Activated naive CD4-positive, alpha-beta T cell (primary cell): Measurements from ENCODE around the gene LRG1.

Source experiments
- DNase-seq, 4 experiments: peaks; one replicate each; lab custom pipeline; 2025; lab: John Stamatoyannopoulos, UW

The LRG1 gene

DNA sequence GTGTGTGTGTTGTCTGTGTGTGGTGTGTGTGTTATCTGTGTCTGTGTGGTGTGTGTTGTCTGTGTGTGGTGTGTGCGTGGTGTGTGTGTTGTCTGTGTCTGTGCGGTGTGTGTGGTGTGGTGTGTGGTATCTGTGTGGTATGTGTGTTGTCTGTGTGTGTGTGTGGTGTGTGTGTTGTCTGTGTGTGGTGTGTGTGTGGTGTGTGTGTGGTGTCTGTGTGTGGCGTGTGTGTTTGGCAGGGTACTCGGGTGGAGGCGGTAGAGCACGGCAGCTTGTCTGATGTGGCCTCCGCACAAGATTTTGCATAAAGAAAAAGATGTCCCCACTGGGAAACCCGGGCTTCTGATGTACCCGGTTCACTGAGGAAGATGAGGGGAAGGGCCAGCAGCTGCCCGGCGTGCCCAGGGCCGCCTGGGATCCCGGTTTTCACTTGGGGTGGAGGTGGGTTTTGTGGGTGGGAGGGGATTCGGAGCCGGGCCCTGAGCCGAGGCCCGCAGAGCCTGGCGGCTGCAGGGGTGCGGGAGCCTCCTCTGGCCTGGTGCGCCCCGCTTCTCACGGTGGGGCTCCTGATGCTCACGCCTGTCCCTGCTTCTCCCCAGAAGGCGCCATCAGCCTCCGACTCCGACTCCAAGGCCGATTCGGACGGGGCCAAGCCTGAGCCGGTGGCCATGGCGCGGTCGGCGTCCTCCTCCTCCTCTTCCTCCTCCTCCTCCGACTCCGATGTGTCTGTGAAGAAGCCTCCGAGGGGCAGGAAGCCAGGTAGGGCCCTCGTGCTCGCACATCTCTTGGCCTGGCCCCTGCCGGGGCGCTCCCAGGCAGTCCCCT lies 46.5 kb downstream of the LRG1 start:
- no peak for DNase-seq

DNA sequence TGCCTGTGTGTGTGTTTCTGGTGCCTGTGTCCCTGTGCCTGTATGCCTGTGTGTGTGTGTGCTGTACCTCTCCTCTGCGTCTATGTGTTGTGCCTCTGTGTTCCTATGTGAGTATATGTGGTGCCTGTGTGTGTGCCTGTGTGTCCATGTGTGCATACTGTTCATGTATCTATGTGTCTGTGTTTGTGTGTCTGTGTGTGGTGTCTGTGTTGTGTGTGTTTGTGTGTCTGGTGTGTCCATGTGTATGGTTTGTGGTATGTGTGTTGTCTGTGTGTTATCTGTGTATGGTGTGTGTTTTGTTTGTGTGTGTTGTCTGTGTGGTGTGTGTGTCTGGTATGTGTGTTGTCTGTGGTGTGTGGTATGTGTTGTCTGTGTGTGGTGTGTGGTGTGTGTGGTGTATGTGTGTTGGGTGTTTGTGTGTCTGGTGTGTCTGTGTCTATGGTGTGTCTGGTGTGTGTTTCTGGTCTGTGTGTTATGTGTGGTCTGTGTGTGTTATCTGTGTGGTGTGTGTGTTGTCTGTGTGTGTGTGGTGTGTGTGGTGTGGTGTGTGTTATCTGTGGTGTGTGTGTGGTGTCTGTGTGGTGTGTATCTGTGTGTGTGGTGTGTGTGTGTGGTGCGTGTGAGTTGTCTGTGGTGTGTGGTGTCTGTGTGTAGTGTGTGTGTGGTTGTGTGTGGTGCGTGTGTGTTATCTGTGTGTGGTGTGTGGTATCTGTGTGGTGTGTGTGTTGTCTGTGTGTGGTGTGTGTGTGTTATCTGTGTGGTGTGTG lies 47.3 kb downstream of the LRG1 start:
- DNase-seq: no peak

DNA sequence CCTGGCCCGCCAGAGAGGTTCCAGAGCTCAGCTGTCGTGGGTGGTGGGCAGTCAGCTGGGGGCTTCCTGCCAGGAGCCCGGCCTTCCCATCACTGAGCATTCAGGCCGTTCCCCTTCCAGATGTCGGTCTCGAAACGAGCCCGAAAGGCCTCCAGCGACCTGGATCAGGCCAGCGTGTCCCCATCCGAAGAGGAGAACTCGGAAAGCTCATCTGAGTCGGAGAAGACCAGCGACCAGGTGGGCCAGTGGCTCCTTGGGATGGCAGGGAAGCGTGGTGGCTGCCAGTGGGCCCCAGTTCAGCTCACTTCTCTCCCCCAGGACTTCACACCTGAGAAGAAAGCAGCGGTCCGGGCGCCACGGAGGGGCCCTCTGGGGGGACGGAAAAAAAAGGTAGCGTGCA lies 48.4 kb downstream of the LRG1 start:
- no peak for DNase-seq

DNA sequence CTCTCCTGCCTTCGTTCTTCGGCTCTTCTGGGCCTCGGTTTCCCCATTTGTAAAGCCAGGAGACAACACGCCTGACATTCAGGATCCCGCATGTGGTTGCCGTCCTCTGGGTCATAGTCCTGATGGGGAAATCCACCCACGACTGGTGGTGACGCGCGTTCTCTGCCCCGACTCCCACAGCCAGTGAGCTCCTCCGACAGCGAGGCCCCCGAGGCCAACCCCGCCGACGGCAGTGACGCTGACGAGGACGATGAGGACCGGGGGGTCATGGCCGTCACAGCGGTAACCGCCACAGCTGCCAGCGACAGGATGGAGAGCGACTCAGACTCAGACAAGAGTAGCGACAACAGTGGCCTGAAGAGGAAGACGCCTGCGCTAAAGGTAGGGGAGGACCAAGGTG lies 51.3 kb downstream of the LRG1 start:
- DNase-seq: no peak

DNA sequence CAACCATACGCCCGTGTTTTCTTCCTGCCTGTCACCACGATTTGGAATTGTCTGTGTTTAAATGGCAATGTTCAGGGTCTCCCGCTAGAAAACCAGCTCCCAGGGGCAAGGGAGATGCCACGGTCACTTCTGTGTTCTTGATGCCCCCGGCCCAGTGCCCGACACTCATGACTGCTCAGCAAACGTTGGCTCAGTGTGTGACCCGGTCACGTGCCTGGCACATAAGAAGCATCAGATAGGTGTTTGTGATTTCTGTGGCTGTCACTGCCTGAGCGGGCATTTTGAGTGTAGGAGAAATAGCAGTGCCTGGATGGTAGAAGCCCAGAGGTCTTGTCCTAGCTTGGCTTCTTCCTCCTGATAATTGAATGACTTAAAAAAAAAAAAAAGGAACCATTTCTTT lies 52.3 kb downstream of the LRG1 start:
- no peak for DNase-seq
